ENCODE measurements around the gene CHST15. TPM values are rescaled to one million over a fixed set of nuclear protein-coding genes. Genes with fewer than 3 reads are reported as not detected.

The CHST15 gene
- total and polyA plus RNA-seq, 2 experiments from 2014 or later, result 0.06 to 0.11 TPM

DNA sequence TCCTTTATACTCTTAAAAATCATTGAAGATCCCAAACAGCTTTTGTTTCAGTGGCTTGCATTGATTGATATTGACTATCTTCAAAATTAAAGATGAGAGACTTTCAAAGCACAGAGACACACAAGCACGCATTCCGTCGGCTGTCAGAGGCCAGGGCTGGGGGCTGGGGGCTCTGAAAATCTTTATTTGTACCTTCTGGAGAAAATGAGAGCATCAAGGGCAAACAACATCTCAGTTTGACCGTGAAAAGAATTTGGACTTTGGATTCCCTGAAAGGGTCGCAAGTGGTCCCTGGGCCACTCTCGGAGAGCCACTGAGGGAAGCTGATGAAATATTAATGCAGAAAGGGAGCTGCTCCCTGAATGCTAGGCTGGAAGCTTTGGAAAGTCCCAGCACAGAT is 96.4 kb downstream of the CHST15 start:
- Histone ChIP-seq H3K4me2 (ENCODE audit: unreplicated experiment) (peak overlapping the region; percentile 69), H3K27me3 (replicated peaks; ENCODE audit: insufficient read depth) (no peaks in the 10 kb centered on the region), H4K20me1 (ENCODE audit: insufficient read depth) (no peaks in the 10 kb centered on the region), H3K4me3 (no peak overlapping the region), H3K9me3 (ENCODE audit: low read depth) (no peaks in the 10 kb centered on the region), H3K9ac (peak overlapping the region; percentile 44; the same call in 1 of the 2 replicates), H3F3A (ENCODE audit: insufficient read depth) (peaks cover 30% of the 10 kb centered on the region), H3K79me2 (ENCODE audit: insufficient read depth) (no peaks in the 10 kb centered on the region), H2AFZ (no peak overlapping the region), H3K36me3 (ENCODE audit: low read depth) (no peaks in the 10 kb centered on the region), H3K27ac (peak overlapping the region; percentile 61), H3K9me2 (ENCODE audit: insufficient read depth) (no peaks in the 10 kb centered on the region), H3K4me1 (ENCODE audit: insufficient read depth) (peaks cover 37% of the 10 kb centered on the region)
- DNase-seq, result no peak
- in situ Hi-C loops (cut with MboI), result no loop called here
- TF ChIP-seq EZH2 (IDR thresholded peaks at IDR 0.05; ENCODE audit: insufficient read depth, poor library complexity, severe bottlenecking) (no peak), EZH2phosphoT487 (IDR thresholded peaks at IDR 0.05; ENCODE audit: insufficient read depth, low read depth) (no peak)
- 84 to 89% methylated on average over 6 of the region's 6 CpGs for WGBS, 2 experiments (ENCODE audit: low coverage in 1 of 2, low lambda C conversion rate in 2 of 2, missing lambda C conversion rate in 2 of 2)

- H3K79me2 ChIP-seq (ENCODE audit: insufficient read depth), result no peaks in the 10 kb centered on the region
- TF ChIP-seq EZH2 (IDR thresholded peaks at IDR 0.05; ENCODE audit: insufficient read depth, poor library complexity, severe bottlenecking), result no peak
- no peak for TF ChIP-seq EZH2phosphoT487 (IDR thresholded peaks at IDR 0.05; ENCODE audit: insufficient read depth, low read depth)
- H3K4me2 ChIP-seq (ENCODE audit: unreplicated experiment), result peak overlapping the region; percentile 67
- peaks cover 37% of the 10 kb centered on the region for H3K4me1 ChIP-seq (ENCODE audit: insufficient read depth)
- H4K20me1 ChIP-seq (ENCODE audit: insufficient read depth), result no peaks in the 10 kb centered on the region
- no peaks in the 10 kb centered on the region for H3K9me2 ChIP-seq (ENCODE audit: insufficient read depth)
- in situ Hi-C loops (cut with MboI), result no loop called here
- peak overlapping the region; percentile 66 for H3K27ac ChIP-seq
- no peaks in the 10 kb centered on the region for H3K36me3 ChIP-seq (ENCODE audit: low read depth)
- H2AFZ ChIP-seq, result no peak overlapping the region
- DNase-seq, result no peak
- H3K9ac ChIP-seq, result 0 out of 2 replicates have a peak overlapping the region, but pooled peaks have one; percentile 26
- H3F3A ChIP-seq (ENCODE audit: insufficient read depth), result peaks cover 30% of the 10 kb centered on the region
- 70 to 72% methylated on average over 7 of the region's 7 CpGs for WGBS, 2 experiments (ENCODE audit: low coverage in 1 of 2, low lambda C conversion rate in 2 of 2, missing lambda C conversion rate in 2 of 2)
- H3K9me3 ChIP-seq (ENCODE audit: low read depth), result no peaks in the 10 kb centered on the region
- H3K4me3 ChIP-seq, result no peak overlapping the region
- 0 out of 2 replicates have a peak, but pooled peaks cover under 1% of the 10 kb centered on the region for H3K27me3 ChIP-seq (replicated peaks; ENCODE audit: insufficient read depth)
Measured at GRCh38 chr10:123996302-123996701, 97.1 kb downstream of the CHST15 start.

DNA sequence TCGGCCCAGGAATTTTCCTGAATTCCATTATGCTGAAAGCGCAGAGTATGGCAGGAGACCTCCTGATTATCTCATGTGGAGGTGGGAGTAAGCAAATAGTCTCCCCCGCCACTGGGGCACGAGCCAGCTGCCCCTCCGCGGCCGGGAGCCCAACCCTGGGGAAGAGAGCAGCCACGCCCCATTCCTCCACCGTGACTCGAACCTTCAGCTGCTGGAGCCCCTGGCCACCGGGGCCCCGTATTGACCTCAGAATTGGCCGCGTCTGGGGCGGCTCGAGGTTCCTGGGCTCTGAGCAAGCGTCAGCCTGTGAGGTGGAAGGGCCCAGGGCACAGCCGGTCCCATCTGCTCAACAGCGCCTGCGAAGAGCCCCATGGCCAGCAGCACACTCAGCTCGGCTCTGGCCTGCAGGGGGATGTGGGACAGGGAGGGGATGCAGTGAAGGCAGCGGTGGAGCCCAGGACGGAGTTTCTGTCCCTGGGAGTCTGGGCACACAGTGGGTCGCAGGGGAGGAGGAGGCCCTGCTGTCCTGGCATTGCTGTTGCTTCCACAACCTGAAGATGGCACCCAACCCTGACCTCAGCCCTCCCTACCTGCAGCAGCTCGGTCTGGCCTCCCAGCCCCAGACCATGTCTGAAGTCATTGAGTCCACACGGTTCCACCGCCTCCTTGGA is 97.8 kb downstream of the CHST15 start:
- Histone ChIP-seq H3K9me2 (ENCODE audit: insufficient read depth) (no peaks in the 10 kb centered on the region), H3F3A (ENCODE audit: insufficient read depth) (peaks cover 30% of the 10 kb centered on the region), H3K4me2 (ENCODE audit: unreplicated experiment) (peak overlapping the region; percentile 67), H3K36me3 (ENCODE audit: low read depth) (no peaks in the 10 kb centered on the region), H3K4me3 (peak overlapping the region; percentile 65), H3K4me1 (ENCODE audit: insufficient read depth) (peaks cover 33% of the 10 kb centered on the region), H3K79me2 (ENCODE audit: insufficient read depth) (no peaks in the 10 kb centered on the region), H3K9ac (peak overlapping the region; percentile 26; the same call in 1 of the 2 replicates), H3K9me3 (ENCODE audit: low read depth) (no peaks in the 10 kb centered on the region), H2AFZ (peak overlapping the region; percentile 73), H3K27ac (peak overlapping the region; percentile 66), H4K20me1 (ENCODE audit: insufficient read depth) (no peaks in the 10 kb centered on the region), H3K27me3 (replicated peaks; ENCODE audit: insufficient read depth) (peaks cover 8% of the 10 kb centered on the region; the same call in 1 of the 2 replicates)
- DNase-seq, result peak; percentile 90
- WGBS, 2 experiments (ENCODE audit: low coverage in 1 of 2, low lambda C conversion rate in 2 of 2, missing lambda C conversion rate in 2 of 2), result 12 to 13% methylated on average over 27 of the region's 27 CpGs
- in situ Hi-C loops (cut with MboI), result no loop called here
- TF ChIP-seq EZH2phosphoT487 (IDR thresholded peaks at IDR 0.05; ENCODE audit: insufficient read depth, low read depth) (no peak), EZH2 (IDR thresholded peaks at IDR 0.05; ENCODE audit: insufficient read depth, poor library complexity, severe bottlenecking) (no peak)

DNA sequence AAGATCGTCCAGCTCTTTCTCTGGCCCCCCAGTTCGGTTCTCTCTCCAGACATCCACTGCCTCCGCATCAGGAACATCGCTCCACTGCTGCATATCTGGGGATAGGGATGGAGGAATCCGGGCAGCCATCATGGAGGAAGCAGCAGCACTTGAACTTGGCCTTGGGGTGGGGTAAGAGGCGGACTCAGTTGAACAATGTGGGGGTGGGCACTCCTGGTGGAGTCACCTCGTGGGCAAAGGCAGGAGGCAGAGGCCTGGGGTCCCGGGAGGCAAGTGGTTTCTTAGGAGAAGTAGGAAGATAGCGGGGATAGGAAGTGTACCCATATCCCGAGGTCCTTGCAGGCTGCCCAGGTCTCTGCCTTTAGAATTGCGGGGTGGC is 98.3 kb downstream of the CHST15 start:
- Histone ChIP-seq H3K27ac (peak overlapping the region; percentile 66), H3K79me2 (ENCODE audit: insufficient read depth) (no peaks in the 10 kb centered on the region), H3K36me3 (ENCODE audit: low read depth) (no peaks in the 10 kb centered on the region), H3K4me3 (peak overlapping the region; percentile 65), H3K27me3 (replicated peaks; ENCODE audit: insufficient read depth) (peaks cover 13% of the 10 kb centered on the region), H3K9ac (peak overlapping the region; percentile 15; the same call in 1 of the 2 replicates), H3K4me2 (ENCODE audit: unreplicated experiment) (peak overlapping the region; percentile 67), H4K20me1 (ENCODE audit: insufficient read depth) (no peaks in the 10 kb centered on the region), H2AFZ (peak overlapping the region; percentile 73), H3K4me1 (ENCODE audit: insufficient read depth) (peaks cover 32% of the 10 kb centered on the region), H3K9me2 (ENCODE audit: insufficient read depth) (no peaks in the 10 kb centered on the region), H3K9me3 (ENCODE audit: low read depth) (no peaks in the 10 kb centered on the region), H3F3A (ENCODE audit: insufficient read depth) (peaks cover 30% of the 10 kb centered on the region)
- no peak for DNase-seq
- 37 to 45% methylated on average over 11 of the region's 11 CpGs for WGBS, 2 experiments (ENCODE audit: low coverage in 1 of 2, low lambda C conversion rate in 2 of 2, missing lambda C conversion rate in 2 of 2)
- TF ChIP-seq EZH2 (IDR thresholded peaks at IDR 0.05; ENCODE audit: insufficient read depth, poor library complexity, severe bottlenecking), result no peak
- no peak for TF ChIP-seq EZH2phosphoT487 (IDR thresholded peaks at IDR 0.05; ENCODE audit: insufficient read depth, low read depth)
- in situ Hi-C loops (cut with MboI), result no loop called here
